Putamen (tissue), 1 donor: ENCODE data around the gene CCR4.
A peak's percentile ranks its signal among the peaks of the same experiment; 100 is the strongest.
"Not testable (repeated sequence)": the region's sequence is repeated elsewhere in the genome, so short reads cannot be mapped to it uniquely, and the experiment has no call there.

Experiments used
- DNase-seq: peaks from one replicate; pipeline ENCODE4 v3.0.0-alpha.2; 2016; ENCODE audit warnings: low spot score

Gene CCR4

DNA sequence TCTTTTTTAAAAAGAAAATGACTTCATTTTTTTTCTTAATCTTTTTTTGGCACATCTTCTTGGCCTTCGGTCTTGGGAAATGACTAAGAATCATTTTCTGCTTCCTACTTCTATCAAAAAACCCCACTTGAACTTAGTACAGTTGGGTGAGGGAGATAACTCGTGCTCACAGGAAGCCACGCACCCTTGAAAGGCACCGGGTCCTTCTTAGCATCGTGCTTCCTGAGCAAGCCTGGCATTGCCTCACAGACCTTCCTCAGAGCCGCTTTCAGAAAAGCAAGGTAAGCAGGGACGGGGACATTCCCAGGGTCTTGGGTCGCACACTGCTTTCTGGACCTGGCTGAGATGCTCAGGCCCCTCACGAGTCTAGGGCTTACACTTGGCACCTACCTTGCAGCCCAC, at the start of gene CCR4:
Gene CCR4 (plus strand): TSS at position 235 of the 402 bp plus-strand sequence. CDS start 1,779 bp downstream, outside the sequence.
- DNase-seq, result no peak

DNA sequence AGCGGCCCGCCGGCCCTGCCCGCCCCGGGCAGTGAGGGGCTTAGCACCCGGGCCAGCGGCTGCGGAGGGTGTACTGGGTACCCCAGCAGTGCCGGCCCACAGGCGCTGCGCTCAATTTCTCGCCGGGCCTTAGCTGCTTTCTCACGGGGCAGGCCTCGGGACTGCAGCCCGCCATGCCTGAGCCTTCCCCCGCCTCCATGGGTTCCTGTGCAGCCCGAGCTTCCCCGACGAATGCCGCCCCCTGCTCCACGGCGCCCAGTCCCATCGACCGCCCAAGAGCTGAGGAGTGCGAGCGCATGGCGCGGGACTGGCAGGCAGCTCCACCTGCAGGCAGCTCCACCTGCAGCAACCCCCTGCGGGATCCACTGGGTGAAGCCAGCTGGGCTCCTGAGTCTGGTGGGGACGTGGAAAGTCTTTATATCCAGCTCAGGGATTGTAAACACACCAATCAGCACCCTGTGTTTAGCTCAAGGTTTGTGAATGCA, 48.5 kb upstream of the CCR4 start:
- DNase-seq, result not testable (repeated sequence)

DNA sequence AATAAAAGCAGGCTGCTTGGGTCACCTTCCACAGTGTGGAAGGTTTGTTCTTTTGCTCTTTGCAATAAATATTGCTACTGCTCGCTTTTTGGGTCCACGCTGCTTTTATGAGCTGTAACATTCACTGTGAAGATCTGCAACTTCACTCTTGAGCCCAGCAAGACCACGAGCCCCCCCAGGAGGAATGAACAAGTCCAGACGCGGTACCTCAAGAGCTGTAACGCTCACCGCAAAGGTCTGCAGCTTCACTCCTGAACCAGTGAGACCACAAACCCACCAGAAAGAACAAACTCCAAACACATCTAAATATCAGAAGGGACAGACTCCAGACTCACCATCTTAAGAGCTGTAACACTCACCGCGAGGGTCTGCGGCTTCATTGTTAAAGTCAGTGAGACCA, 47.5 kb upstream of the CCR4 start:
- DNase-seq, result no peak

- no peak for DNase-seq
These were observed 41.4 kb upstream of the CCR4 start for GRCh38 chr3:32909999-32910398.

GRCh38 chr3:32910954-32911353, 40.5 kb upstream of the CCR4 start:
- no peak for DNase-seq

GRCh38 chr3:32912046-32912445, 39.4 kb upstream of the CCR4 start:
- no peak for DNase-seq

GRCh38 chr3:32913790-32914446, 37.5 kb upstream of the CCR4 start:
- no peak for DNase-seq

- no peak for DNase-seq
These were observed 31.5 kb upstream of the CCR4 start for GRCh38 chr3:32919920-32920319.

- DNase-seq, result no peak
These were observed 29.4 kb upstream of the CCR4 start for GRCh38 chr3:32922078-32922477.

DNA sequence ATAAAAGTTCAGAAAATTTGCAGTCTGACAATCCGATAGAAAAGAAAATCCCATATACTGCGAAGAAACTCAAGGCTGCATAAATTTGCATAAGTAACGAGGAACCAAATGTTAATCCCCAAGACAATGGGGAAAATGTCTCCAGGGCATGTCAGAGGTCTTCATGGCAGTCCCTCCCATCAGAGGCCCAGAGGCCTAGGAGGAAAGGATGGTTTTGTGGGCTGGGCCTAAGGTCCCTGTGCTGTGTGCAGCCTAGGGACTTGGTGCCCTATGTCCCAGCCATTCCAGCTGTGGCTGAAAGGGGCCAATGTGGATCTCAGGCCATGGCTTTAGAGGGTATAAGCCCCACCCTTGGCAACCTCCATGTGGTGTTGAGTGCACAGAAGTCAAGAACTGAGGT, 21.3 kb upstream of the CCR4 start:
- no peak for DNase-seq

DNA sequence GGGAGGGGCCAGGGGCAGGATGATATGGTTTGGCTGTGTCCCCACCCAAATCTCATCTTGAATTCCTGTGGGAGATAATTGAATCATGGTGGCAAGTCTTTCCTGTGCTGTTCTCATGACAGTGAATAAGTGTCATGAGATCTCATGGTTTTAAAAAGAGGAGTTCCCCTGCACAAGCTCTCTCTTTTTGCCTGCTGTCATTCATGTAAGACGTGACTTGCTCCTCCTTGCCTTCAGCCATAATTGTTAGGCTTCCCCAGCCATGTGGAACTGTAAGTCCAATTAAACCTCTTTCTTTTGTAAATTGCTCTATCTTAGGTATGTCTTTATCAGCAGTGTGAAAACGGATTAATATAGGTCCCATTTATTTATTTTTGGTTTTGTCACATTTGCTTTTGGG, 20.2 kb upstream of the CCR4 start:
- not testable (repeated sequence) for DNase-seq

DNA sequence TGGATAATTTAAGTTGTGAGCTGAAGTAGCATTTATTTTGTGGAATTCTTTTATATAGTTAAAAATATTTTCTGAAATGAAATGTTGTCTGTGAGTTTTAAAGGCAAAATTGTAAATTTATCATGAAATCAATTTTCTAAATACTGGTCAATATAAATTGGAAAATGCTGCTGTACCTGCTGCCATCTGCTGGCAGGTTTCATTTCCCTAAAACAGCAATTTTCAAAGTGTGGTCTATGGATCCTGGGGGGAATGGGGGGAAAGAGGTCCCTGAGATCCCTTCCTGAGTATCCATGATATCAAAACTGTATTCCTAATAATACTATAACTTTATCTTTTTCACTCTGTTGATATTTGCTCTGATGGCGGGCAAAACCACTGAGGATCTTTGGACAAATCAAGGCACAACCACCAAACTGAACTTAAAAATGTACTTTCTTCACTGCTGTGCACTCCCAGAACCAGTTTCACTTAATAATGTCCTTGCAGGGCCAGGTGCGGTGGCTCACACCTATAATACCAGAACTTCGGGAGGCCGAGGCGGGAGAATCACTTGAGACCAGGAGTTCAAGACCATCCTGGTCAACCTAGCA, 17.2 kb upstream of the CCR4 start:
- no peak for DNase-seq

GRCh38 chr3:32937331-32937730, 14.1 kb upstream of the CCR4 start:
- DNase-seq, result no peak

DNA sequence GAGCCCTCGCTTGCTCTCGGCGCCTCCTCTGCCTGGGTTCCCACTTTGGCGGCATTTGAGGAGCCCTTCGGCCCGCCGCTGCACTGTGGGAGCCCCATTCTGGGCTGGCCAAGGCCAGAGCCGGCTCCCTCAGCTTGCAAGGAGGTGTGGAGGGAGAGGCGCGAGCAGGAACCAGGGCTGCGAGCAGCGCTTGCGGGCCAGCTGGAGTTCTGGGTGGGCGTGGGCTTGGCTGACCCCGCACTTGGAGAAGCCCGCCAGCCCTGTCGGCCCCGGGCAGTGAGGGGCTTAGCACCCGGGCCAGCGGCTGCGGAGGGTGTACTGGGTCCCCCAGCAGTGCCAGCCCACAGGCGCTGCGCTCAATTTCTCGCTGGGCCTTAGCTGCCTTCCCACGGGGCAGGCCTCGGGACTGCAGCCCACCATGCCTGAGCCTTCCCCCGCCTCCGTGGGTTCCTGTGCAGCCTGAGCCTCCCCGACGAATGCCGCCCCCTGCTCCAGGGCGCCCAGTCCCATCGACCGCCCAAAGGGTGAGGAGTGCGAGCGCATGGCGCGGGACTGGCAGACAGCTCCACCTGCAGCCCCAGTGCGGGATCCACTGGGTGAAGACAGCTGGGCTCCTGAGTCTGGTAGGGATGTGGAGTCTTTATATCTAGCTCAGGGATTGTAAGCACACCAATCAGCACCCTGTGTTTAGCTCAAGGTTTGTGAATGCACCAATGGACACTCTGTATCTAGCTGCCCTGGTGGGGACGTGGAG, 11.7 kb upstream of the CCR4 start:
- not testable (repeated sequence) for DNase-seq

DNA sequence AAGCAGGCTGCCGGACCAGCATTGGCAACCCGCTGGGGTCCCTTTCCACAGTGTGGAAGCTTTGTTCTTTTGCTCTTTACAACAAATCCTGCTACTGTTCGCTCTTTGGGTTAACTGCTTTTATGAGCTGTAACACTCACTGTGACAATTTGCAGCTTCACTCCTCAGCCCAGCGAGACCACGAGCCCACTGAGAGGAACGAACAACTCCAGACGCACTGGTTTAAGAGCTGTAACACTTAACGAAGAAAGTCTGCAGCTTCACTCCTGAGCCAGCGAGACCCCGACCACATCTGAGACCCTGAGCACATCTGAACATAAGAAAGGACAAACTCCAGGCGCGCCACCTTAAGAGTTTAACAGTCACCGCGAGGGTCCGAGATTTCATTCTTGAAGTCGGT, 10.7 kb upstream of the CCR4 start:
- no peak for DNase-seq

DNA sequence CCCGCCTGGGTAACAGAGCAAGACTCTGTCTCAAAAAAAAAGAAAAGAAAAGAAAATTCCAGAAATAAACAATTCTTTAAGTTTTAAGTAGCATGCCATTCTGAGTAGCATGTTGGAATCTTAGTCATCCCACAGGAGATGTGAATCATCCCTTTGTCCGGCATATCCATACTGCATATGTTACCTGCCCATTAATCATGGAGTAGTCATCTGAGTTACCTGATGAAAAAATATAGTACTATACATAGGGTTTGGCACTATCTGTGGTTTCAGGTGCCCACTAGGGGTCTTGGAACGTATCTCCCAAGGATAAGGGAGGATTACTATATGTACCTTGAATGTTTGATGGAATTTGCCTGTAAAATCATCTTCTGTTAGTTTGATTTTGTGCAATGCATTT, 6.3 kb upstream of the CCR4 start:
- no peak for DNase-seq

DNA sequence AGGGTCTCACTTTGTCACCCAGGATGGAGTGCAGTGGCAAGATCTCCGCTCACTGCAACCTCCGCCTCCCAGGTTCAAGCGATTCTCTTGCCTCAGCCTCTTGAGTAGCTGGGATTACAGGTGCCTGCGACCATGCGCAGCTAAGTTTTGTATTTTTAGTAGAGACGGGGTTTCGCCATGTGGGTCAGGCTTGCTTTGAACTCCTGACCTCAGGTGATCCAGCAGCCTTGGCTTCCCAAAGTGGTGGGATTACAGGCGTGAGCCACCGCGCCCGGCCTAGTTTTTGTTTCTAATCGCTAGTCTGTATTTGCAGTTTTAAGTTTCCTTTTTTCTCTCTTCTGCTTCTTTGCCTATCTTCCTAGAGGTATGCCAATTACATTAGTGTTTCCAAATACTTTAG, 5.8 kb upstream of the CCR4 start:
- DNase-seq, result not testable (repeated sequence)

GRCh38 chr3:32946973-32947788, 4.3 kb upstream of the CCR4 start:
- DNase-seq, result no peak

- peak; percentile 48 for DNase-seq
These were observed 3.6 kb upstream of the CCR4 start for GRCh38 chr3:32947789-32948238.

DNA sequence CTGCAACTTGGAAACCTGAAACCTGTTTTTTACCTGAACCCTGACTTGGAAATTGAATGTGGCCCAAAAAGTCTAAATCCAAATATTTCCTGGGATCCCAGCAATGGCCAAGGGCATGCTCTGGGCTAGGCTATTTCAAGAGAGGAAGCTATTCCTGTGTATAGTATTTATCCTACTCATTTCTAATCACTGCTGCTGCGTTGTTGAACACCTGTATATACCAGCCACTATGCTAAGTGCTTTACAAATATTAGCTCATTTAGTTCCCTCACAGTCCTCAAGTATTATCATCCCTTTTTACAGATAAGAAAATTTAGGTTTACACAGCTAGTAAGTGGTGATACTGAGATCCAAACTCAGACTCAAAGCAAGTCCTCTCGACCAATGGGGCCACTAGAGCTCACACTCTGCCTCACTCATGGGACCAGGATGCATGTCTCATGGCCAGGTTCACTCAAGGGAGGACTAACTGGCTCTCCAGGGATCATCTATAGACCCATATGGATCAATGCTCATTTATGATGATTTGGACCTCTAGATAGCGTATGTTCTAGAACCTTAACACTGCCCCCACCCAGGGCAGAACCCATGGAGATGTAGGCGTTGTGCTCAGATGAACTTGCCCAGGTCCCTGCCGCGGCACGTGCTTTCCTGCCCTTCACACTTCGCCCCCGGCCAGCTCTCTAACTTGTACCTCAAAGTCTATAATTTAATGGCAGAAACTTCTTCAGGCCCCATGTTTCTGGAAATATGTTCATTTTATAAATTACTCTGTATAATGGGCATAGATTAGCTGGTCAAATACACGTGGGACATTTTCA, 2.6 kb upstream of the CCR4 start:
- DNase-seq, result no peak

DNA sequence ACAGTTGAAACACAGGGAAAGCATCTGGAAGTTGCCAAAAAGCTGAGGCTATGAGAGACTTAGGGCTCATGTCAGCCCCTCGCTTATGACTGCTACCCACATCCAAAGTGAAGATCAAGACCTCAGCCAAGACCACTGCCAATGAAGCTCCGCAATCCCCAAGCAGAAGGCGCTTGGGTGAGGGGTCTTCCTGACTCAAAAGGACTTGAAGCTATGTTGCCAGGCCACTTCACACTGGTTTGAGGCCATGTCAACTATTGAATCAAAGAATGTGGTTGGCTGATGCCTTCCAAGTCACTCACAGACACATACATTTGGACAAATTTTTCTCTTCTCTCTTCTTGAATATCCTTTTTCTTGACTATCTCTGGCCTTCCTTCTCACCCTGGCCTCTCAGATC, 928 bp upstream of the CCR4 start:
- DNase-seq, result no peak
